NCI-H1417 treated with DMSO at 0.1 percent for 48 hours (cell line): ENCODE data around the gene KCNG2.

Experiments
- DNase-seq: peaks from one replicate; lab custom pipeline; 2025; lab: John Stamatoyannopoulos, UW

The KCNG2 gene

GRCh38 chr18:79819064-79819967, 21.6 kb downstream of the KCNG2 start:
- no peak for DNase-seq

GRCh38 chr18:79819968-79820351, 22.2 kb downstream of the KCNG2 start:
- DNase-seq: no peak

GRCh38 chr18:79823120-79823519, 25.4 kb downstream of the KCNG2 start:
- DNase-seq: no peak

- DNase-seq: no peak
Measured at GRCh38 chr18:79825913-79826312, 28.2 kb downstream of the KCNG2 start.

- no peak for DNase-seq
Measured at GRCh38 chr18:79826966-79827365, 29.2 kb downstream of the KCNG2 start.

DNA sequence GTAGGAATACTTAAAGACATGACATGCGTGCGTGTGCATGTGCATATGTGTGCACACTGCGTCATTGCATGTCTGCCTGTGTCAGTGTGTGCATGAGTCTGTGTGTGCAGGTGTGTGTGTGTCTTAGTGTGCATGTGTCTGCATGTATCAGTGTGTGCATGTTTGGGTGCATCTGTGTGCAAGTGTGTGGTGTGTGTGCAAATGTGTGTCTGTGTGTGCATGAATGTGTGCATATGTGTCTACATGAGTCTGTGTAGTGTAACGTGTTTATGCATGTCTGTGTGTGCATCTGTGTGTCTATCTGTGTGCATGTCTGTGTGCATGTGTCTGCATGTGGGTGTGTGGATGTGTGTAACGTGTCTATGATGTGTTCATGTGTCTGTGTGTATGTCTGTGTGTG, 30.5 kb downstream of the KCNG2 start:
- no peak for DNase-seq

DNA sequence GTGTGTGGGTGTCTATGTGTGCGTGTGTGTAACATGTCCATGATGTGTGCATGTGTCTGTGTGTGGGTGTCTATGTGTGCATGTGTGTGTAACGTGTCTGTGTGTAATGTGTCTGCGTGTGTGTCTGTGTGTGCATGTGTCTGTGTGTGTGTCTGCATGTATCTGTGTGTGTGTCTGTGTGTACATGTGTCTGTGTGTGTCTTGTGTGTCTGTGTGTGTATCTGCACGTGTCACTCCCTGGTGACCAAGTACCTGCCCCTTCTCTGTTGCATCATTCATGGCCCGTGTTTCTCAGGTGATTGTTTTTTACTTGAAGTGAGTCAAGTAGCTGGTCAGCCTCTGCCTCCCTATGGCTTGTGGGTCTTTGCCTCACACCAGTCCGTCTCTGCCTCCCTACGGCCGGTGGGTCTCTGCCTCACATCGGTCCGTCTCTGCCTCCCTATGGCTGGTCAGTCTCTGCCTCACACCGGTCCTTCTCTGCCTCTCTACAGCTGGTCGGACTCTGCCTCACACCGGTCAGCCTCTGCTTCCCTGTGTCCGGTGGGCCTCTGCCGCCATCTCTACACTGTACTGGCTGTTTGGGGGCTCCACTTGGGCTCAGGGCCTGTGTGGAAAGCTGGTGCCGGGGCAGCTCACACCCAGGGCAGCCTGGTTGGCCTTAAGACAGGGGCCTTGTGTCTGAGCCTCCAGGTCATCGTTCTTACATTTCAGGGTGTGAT, 31.6 kb downstream of the KCNG2 start:
- DNase-seq: no peak

DNA sequence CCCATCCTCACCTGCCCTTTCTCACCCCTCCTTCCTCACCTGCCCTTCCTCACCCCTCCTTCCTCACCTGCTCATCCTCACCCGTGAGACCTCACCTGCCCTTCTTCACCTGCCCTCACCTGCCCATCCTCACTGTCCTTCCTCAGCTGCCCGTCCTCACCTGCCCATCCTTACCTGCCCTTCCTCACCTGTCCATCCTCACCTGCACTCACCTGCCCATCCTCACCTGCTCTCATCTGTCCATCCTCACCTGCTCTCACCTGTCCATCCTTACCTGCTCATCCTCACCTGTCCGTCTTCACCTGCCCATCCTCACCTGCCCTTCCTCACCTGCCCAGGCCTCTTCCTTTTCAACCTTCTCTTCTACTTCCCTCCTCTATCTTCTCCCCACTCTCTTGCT, 34.4 kb downstream of the KCNG2 start:
- DNase-seq: no peak

GRCh38 chr18:79834834-79835233, 37.1 kb downstream of the KCNG2 start:
- no peak for DNase-seq

DNA sequence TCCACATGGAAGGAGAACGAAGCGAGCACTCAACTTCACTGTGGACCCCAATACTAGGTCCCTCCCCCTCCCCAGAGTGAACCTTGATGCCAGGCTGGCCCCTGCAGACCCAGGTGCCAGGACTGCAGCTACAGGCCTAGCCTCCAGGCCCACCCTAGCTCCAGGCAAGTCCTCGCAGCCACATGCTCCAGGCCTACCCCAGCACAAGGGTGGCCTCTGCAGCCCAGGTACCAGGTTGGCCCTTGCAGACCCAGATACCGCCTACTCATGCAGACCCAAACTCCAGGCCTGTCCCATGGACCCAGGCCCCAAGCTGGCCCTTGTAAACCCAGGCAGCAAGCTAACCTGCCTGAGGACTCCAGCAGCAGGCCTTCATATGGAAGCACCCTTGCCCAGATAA, 44.2 kb downstream of the KCNG2 start:
- no peak for DNase-seq

DNA sequence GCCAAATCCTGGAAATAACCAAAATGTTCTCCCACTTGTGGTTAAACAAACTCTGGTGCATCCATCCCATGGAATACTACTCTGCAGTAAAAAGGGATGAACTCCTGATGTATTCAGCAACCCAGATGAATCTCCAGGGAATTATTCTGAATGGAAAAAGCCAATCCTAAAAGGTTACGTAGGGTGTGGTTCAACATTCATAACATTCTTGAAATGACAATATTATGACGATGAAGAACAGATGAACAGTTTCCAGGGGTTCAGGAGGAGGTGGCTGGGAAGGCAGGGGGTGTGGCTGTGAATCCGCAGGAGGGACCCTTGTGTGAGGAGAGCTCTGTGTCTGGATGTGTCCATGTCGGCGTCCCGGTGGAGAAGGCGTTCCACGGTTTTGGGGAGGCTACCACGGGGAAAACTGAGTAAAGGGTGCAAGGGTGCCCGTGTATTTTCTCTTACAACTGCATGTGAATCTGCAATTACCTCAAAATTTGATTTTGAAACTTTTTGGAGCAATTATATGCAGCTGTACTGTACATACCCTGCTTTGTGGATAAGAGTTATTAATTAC, 47.3 kb downstream of the KCNG2 start:
- no peak for DNase-seq

GRCh38 chr18:79846936-79847557, 49.3 kb downstream of the KCNG2 start:
- DNase-seq: no peak

- DNase-seq: no peak
Measured at GRCh38 chr18:79847606-79848293, 50.0 kb downstream of the KCNG2 start.

- DNase-seq: no peak
Measured at GRCh38 chr18:79848294-79848578, 50.5 kb downstream of the KCNG2 start.

GRCh38 chr18:79848579-79849327, 51.0 kb downstream of the KCNG2 start:
- DNase-seq: no peak

DNA sequence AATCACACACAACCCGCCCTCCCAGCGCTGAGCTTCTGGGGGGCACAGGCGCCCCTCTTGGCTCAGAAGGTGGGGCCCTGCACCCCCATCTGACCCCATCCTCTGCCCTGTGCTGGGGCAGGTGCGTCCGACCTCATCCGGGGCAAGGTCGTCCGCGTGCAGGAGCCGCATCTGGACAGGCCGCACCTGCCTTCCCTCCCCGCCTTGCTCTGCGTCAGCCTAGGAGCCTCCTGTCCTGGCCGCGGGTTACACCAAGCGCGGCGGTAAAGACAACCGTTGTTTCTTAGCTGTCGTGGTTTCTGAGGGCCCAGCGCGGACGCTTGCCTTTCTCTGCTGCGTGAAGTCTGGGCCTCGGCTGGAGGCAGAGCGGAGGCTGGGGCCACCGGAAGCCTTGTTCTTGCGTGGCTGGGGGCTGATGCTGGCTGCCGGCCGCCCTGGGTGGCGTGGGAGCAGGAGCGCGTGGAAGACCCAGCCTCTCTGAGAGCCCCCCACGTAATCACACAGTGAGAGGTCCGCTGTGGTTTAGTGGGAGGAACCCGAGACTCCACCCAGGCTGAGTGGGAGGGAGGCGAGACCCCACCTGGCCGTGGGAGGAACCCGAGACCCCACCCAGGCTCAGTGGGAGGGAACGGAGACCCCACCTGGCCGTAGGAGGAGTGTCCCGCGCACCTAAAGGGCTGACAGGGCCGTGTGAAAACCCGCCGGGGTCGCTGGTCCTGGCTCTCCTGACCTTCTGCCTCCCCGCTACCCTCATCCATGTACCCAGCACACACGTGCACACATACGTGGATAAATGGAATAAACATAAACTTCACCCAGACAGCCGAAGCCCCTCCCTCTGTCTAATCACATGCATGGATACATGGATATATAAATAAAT, 51.8 kb downstream of the KCNG2 start:
- no peak for DNase-seq

DNA sequence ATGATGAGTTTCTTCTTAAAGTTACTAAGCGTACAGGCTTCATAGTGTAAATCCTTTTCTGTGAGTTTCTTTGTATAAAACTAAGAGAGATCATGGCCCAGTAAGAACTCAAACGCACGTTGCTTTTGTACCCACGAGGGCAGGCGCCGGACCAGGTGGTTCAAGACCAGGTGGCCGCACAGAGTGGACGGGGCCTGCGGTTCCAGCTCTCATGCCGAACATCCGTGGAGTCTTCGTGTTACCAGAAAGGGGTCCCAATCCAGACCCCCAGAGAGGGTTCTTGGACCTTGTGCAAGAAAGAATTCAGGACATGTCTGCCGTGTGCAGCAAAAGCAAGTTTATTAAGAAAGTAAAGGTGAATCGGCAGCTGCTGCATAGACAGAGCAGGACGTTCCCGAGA, 53.0 kb downstream of the KCNG2 start:
- no peak for DNase-seq

DNA sequence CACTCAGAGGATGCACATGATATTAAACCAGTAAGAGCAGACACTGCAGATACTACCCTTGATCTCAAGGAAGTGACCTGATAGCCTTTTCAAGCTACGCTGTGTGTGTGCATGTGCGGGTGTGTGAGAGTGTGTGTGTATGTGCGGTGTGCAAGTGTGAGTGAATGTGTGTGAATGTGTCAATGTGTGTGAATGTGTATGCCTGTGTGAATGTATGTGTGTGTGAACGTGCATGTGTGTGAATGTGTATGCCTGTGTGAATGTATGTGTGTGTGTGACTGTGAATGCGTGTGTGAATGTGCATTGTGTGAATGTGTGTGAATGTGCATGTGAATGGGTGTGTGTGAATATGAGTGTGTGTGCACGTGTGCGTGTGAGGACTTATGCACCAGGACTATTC, 53.8 kb downstream of the KCNG2 start:
- DNase-seq: no peak

GRCh38 chr18:79851950-79852349, 54.2 kb downstream of the KCNG2 start:
- no peak for DNase-seq

DNA sequence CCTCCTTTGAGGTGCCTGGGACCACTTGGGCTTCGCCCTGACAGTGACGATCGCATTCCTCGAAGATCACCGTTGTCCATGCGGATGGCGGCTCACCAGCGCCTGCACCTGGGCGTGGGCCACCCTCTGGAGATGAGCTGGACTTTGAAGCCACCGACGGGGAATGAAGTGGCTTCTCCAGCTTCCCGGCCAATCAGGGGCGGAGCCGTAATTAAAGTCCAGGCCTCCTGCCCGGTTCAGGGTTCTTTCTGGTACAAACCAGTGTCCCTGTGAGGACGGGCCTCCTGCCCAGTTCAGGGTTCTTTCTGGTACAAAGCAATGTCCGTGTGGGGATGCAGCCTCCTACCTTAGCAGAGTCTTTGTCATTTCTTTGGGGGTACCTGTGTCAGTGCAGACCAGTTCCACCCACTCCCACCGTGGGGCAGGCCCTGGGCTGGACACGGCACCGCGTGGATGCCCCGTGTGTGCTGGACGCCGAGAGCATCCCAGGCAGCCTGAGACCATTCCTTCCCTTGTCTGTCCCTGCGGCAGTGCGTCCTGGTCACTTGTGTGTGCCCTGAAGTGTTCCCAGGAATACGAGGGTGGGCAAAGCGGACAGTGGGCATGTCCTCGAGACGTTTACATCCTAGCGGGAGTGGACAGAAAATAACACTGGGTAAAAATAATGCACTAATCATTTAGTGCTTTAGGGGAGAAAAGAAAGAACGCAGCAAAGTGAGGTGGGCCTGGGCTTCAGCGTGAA, 55.0 kb downstream of the KCNG2 start:
- DNase-seq: no peak
